ENCODE data around the gene MRPS31.

MRPS31 gene

GRCh38 chr13:40777809-40778175, 6.8 kb upstream of the MRPS31 start:
- H3K4me3 ChIP-seq (ENCODE audit: low read depth, low read length): no peak overlapping the region
- H3K9me3 ChIP-seq (ENCODE audit: control insufficient read depth, insufficient read depth, low read depth, low read length): no peaks in the 10 kb centered on the region
- no peaks in the 10 kb centered on the region for H3K36me3 ChIP-seq (ENCODE audit: control insufficient read depth, insufficient read depth, low read length)
- H3K27ac ChIP-seq (ENCODE audit: low read depth, low read length): no peak overlapping the region
- H3K9ac ChIP-seq (ENCODE audit: low read length): no peak overlapping the region
- no peaks in the 10 kb centered on the region for H3K27me3 ChIP-seq (ENCODE audit: control insufficient read depth, insufficient read depth, low read length)
- peaks cover 8% of the 10 kb centered on the region; the same call in 1 of the 2 replicates for H3K4me1 ChIP-seq (ENCODE audit: control insufficient read depth, insufficient read depth, low read length)

GRCh38 chr13:40777166-40777808, 6.3 kb upstream of the MRPS31 start:
- H3K36me3 ChIP-seq (ENCODE audit: control insufficient read depth, insufficient read depth, low read length): no peaks in the 10 kb centered on the region
- H3K4me1 ChIP-seq (ENCODE audit: control insufficient read depth, insufficient read depth, low read length): peaks cover 8% of the 10 kb centered on the region; the same call in 1 of the 2 replicates
- H3K27me3 ChIP-seq (ENCODE audit: control insufficient read depth, insufficient read depth, low read length): no peaks in the 10 kb centered on the region
- no peak overlapping the region for H3K9ac ChIP-seq (ENCODE audit: low read length)
- no peak overlapping the region for H3K27ac ChIP-seq (ENCODE audit: low read depth, low read length)
- H3K9me3 ChIP-seq (ENCODE audit: control insufficient read depth, insufficient read depth, low read depth, low read length): no peaks in the 10 kb centered on the region
- H3K4me3 ChIP-seq (ENCODE audit: low read depth, low read length): peak overlapping the region; percentile 52

DNA sequence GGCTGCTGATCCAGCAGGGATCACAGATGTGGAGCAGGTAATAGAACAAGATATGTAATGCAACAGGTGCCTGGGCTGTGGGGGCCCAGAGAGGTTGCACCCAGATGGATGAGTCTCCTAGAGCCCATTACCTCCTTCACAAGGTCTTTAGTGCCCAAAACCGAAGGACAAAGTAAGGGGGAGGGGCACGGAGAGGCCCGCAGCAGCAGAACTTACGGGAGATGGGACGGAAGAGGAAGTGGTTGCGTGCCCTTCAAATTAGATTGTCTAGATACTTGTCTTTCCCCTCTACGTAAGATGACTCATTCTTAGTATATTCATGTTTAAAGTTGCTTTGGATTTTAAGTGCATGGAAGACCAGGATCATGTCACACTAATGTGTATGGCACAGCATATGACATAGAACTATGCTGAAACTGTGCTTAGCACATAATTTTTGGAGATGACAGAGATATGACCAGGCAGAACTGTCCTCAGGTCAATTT, 5.7 kb upstream of the MRPS31 start:
- Histone ChIP-seq H3K36me3 (ENCODE audit: control insufficient read depth, insufficient read depth, low read length) (no peaks in the 10 kb centered on the region), H3K4me3 (ENCODE audit: low read depth, low read length) (no peak overlapping the region), H3K4me1 (ENCODE audit: control insufficient read depth, insufficient read depth, low read length) (peaks cover 8% of the 10 kb centered on the region; the same call in 1 of the 2 replicates), H3K9ac (ENCODE audit: low read length) (no peak overlapping the region), H3K27me3 (ENCODE audit: control insufficient read depth, insufficient read depth, low read length) (no peaks in the 10 kb centered on the region), H3K9me3 (ENCODE audit: control insufficient read depth, insufficient read depth, low read depth, low read length) (no peaks in the 10 kb centered on the region), H3K27ac (ENCODE audit: low read depth, low read length) (no peak overlapping the region)

DNA sequence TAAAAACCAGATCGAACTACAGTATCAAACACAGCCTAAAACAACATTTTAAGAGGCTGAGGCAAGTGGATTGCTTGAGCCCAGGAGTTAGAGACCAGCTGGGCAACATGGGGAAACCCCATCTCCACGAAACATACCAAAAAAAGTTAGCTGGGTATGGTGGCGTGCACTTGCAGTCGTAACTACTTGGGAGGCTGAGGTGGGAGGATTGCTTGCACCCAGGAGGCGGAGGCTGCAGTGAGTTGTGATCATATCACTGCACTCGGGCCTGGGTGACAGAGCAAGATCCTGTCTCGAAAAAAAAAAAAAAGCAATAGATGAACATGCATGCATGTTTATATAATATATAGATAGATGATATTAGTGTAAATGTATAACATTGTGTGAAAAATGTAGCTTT, 5.2 kb upstream of the MRPS31 start:
- H3K36me3 ChIP-seq (ENCODE audit: control insufficient read depth, insufficient read depth, low read length): no peaks in the 10 kb centered on the region
- no peaks in the 10 kb centered on the region for H3K9me3 ChIP-seq (ENCODE audit: control insufficient read depth, insufficient read depth, low read depth, low read length)
- no peak overlapping the region for H3K4me3 ChIP-seq (ENCODE audit: low read depth, low read length)
- no peaks in the 10 kb centered on the region for H3K27me3 ChIP-seq (ENCODE audit: control insufficient read depth, insufficient read depth, low read length)
- H3K4me1 ChIP-seq (ENCODE audit: control insufficient read depth, insufficient read depth, low read length): peaks cover 6% of the 10 kb centered on the region; the same call in 1 of the 2 replicates
- no peak overlapping the region for H3K27ac ChIP-seq (ENCODE audit: low read depth, low read length)
- H3K9ac ChIP-seq (ENCODE audit: low read length): no peak overlapping the region

DNA sequence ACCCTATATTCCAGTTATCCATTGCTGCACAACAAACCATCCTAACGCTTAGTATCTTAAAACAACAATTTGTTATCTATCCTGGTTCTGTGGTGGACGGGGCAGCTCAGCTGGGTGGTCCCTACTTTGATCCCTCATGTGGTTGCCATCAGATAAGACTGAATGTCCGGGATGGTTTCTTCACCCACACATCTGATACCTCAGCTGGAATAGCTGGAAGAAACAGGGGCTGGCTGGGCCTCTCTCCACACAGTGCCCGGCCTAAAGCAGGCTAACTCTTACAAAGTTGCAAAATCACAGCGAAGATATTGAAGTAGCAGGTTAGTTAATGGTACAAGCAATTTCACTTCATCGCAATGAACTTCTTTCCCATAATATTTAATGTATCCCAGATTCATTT, 3.7 kb upstream of the MRPS31 start:
- no peaks in the 10 kb centered on the region for H3K27me3 ChIP-seq (ENCODE audit: control insufficient read depth, insufficient read depth, low read length)
- no peaks in the 10 kb centered on the region for H3K36me3 ChIP-seq (ENCODE audit: control insufficient read depth, insufficient read depth, low read length)

GRCh38 chr13:40772765-40773473, 1.9 kb upstream of the MRPS31 start:
- H3K4me3 ChIP-seq (ENCODE audit: low read depth, low read length): no peak overlapping the region
- no peaks in the 10 kb centered on the region for H3K4me1 ChIP-seq (ENCODE audit: control insufficient read depth, insufficient read depth, low read length)
- H3K27me3 ChIP-seq (ENCODE audit: control insufficient read depth, insufficient read depth, low read length): no peaks in the 10 kb centered on the region
- H3K36me3 ChIP-seq (ENCODE audit: control insufficient read depth, insufficient read depth, low read length): no peaks in the 10 kb centered on the region
- no peaks in the 10 kb centered on the region for H3K9me3 ChIP-seq (ENCODE audit: control insufficient read depth, insufficient read depth, low read depth, low read length)
- no peak overlapping the region for H3K27ac ChIP-seq (ENCODE audit: low read depth, low read length)
- H3K9ac ChIP-seq (ENCODE audit: low read length): no peak overlapping the region

More for the DNA sequence above, 3.7 kb upstream of the MRPS31 start:
- Histone ChIP-seq H3K4me3 (ENCODE audit: low read depth, low read length) (no peak overlapping the region), H3K27ac (ENCODE audit: low read depth, low read length) (no peak overlapping the region), H3K9ac (ENCODE audit: low read length) (no peak overlapping the region), H3K4me1 (ENCODE audit: control insufficient read depth, insufficient read depth, low read length) (0 out of 2 replicates have a peak, but pooled peaks cover 2% of the 10 kb centered on the region), H3K9me3 (ENCODE audit: control insufficient read depth, insufficient read depth, low read depth, low read length) (no peaks in the 10 kb centered on the region)

DNA sequence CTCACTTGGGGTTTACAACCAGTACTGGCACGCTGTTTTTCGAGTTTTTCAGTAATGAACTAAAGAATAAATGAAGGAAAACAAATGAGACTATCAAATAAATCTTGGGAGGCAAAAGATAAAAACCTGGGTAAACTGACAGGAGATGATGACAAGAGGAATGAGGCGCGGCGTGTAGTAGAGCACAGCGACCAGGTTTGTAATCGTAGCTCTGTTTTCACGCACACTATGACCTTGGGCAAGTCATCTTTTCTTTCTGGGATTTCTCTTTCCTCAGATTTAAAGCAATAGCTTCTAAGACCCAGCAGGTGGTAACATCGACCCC, 419 bp downstream of the MRPS31 start:
- Histone ChIP-seq H3K4me1 (ENCODE audit: control insufficient read depth, insufficient read depth, low read length) (no peaks in the 10 kb centered on the region), H3K27me3 (ENCODE audit: control insufficient read depth, insufficient read depth, low read length) (no peaks in the 10 kb centered on the region), H3K9ac (ENCODE audit: low read length) (peak overlapping the region; percentile 91), H3K27ac (ENCODE audit: low read depth, low read length) (peak overlapping the region; percentile 33; the same call in 1 of the 2 replicates), H3K36me3 (ENCODE audit: control insufficient read depth, insufficient read depth, low read length) (peaks cover 10% of the 10 kb centered on the region; the same call in 1 of the 2 replicates), H3K4me3 (ENCODE audit: low read depth, low read length) (peak overlapping the region; percentile 93), H3K9me3 (ENCODE audit: control insufficient read depth, insufficient read depth, low read depth, low read length) (no peaks in the 10 kb centered on the region)

DNA sequence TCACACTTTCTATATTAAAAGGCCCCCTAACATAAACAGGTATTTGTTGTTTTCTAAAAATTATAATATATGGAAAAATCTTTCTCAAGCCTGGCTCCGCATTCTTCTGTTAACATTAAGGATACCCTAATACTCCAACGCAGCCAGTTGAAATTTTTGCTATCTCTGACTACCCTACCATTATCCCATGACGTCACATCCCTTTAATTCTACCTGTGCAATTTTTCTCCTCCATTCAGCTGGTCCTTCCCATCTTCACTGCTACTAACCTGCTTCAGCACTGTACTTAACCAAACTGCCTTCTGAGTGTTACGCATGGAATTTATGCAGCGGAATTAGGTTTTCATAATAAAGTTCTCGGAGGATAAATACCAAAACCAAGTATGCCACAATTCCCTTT, 1.0 kb downstream of the MRPS31 start:
- Histone ChIP-seq H3K36me3 (ENCODE audit: control insufficient read depth, insufficient read depth, low read length) (peaks cover 11% of the 10 kb centered on the region; the same call in 1 of the 2 replicates), H3K4me1 (ENCODE audit: control insufficient read depth, insufficient read depth, low read length) (no peaks in the 10 kb centered on the region), H3K27ac (ENCODE audit: low read depth, low read length) (no peak overlapping the region), H3K9ac (ENCODE audit: low read length) (peak overlapping the region; percentile 91), H3K27me3 (ENCODE audit: control insufficient read depth, insufficient read depth, low read length) (no peaks in the 10 kb centered on the region), H3K9me3 (ENCODE audit: control insufficient read depth, insufficient read depth, low read depth, low read length) (no peaks in the 10 kb centered on the region), H3K4me3 (ENCODE audit: low read depth, low read length) (peak overlapping the region; percentile 93)

DNA sequence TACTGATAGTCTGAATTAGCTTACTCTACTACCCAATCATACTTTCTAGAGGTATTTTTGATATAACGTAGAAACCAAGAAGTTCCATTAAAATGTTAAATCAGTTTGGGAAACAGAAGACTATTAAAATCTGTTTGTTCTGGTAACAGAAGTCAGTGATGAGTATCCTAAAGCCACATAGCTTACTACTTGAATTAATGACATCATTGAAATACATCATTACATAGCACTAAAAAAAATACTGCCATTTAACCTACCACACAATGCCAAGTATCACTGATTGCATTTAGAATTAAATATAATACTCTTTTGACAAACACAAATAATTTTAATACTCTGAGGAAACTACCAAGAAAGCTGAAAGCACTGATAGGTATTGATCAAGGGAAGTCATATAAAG, 5.4 kb downstream of the MRPS31 start:
- Histone ChIP-seq H3K9ac (ENCODE audit: low read length) (no peak overlapping the region), H3K27ac (ENCODE audit: low read depth, low read length) (no peak overlapping the region), H3K9me3 (ENCODE audit: control insufficient read depth, insufficient read depth, low read depth, low read length) (no peaks in the 10 kb centered on the region), H3K36me3 (ENCODE audit: control insufficient read depth, insufficient read depth, low read length) (peaks cover 20% of the 10 kb centered on the region), H3K4me3 (ENCODE audit: low read depth, low read length) (no peak overlapping the region), H3K27me3 (ENCODE audit: control insufficient read depth, insufficient read depth, low read length) (no peaks in the 10 kb centered on the region), H3K4me1 (ENCODE audit: control insufficient read depth, insufficient read depth, low read length) (no peaks in the 10 kb centered on the region)

DNA sequence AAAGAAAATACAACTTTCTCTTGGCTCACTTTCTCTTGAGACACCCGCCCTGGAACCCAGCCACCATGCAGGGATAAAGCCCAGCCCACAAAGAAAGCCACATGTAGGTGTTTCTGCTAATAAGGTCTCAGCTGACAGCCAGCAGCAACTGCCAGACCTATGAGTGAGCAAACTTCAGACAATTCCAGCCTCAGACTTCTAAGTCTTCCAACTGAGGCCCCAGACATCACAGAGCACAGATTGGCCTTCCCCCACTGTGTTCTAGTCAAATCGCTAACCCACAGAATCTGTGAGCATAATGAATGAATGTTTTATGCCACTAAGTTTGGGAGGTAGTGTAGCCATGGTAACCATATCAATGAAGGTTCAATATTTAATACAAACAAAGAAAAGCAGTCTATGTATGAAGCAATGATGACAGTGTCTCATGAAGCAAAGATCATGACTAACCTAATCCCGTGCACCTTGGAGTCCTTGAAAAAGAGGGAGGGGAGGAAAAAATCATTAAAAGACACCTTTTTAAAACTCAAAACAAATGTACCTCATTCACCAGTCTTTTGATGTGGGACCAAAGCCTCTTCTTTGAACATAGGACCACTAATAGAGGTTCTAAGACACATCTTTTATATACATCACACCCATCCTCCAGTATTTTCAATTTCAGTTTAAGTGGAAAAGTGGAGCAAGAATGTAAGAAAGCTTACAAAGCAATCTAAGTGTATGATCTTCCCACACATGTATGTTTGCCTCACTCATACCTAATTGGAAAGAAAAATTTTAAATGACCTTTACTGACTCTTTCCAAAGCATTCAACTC, 6.2 kb downstream of the MRPS31 start:
- H3K27me3 ChIP-seq (ENCODE audit: control insufficient read depth, insufficient read depth, low read length): no peaks in the 10 kb centered on the region
- H3K4me1 ChIP-seq (ENCODE audit: control insufficient read depth, insufficient read depth, low read length): no peaks in the 10 kb centered on the region
- H3K9me3 ChIP-seq (ENCODE audit: control insufficient read depth, insufficient read depth, low read depth, low read length): no peaks in the 10 kb centered on the region
- H3K27ac ChIP-seq (ENCODE audit: low read depth, low read length): no peak overlapping the region
- no peak overlapping the region for H3K4me3 ChIP-seq (ENCODE audit: low read depth, low read length)
- no peak overlapping the region for H3K9ac ChIP-seq (ENCODE audit: low read length)
- H3K36me3 ChIP-seq (ENCODE audit: control insufficient read depth, insufficient read depth, low read length): peaks cover 25% of the 10 kb centered on the region

- no peaks in the 10 kb centered on the region for H3K27me3 ChIP-seq (ENCODE audit: control insufficient read depth, insufficient read depth, low read length)
- H3K4me3 ChIP-seq (ENCODE audit: low read depth, low read length): no peak overlapping the region
- H3K4me1 ChIP-seq (ENCODE audit: control insufficient read depth, insufficient read depth, low read length): no peaks in the 10 kb centered on the region
- H3K9ac ChIP-seq (ENCODE audit: low read length): no peak overlapping the region
- no peak overlapping the region for H3K27ac ChIP-seq (ENCODE audit: low read depth, low read length)
- H3K9me3 ChIP-seq (ENCODE audit: control insufficient read depth, insufficient read depth, low read depth, low read length): no peaks in the 10 kb centered on the region
- peaks cover 38% of the 10 kb centered on the region for H3K36me3 ChIP-seq (ENCODE audit: control insufficient read depth, insufficient read depth, low read length)
Measured at GRCh38 chr13:40762849-40763248, 8.1 kb downstream of the MRPS31 start.

Data from HUES6 (cell line).